ENCODE results near the gene PIK3CG. TPM values are rescaled to one million over a fixed set of nuclear protein-coding genes. Genes with fewer than 3 reads are reported as not detected.

PIK3CG gene
- total RNA-seq, 2 donors from 2014 or later = 8.0 to 8.5 TPM

GRCh38 chr7:106839511-106839910, 25.6 kb upstream of the PIK3CG start:
- Histone ChIP-seq H3K9me3 (no peaks in the 10 kb centered on the region), H3K36me3 (no peaks in the 10 kb centered on the region), H3K4me3 (no peak overlapping the region), H3K4me1 (ENCODE audit: control insufficient read depth in 1 of 2, low read depth in 2 of 2) (no peaks in the 10 kb centered on the region), H3K27ac (no peak overlapping the region), H3K27me3 (replicated peaks; ENCODE audit: insufficient read depth) (no peaks in the 10 kb centered on the region)
- no peak for DNase-seq (ENCODE audit: low spot score)
- no peak for ATAC-seq (ENCODE audit: insufficient number of reproducible peaks, low FRiP score, low read depth)
- no peak for TF ChIP-seq CTCF (IDR thresholded peaks at IDR 0.05)

- Histone ChIP-seq H3K36me3 (no peaks in the 10 kb centered on the region), H3K4me3 (no peak overlapping the region), H3K27ac (no peak overlapping the region), H3K27me3 (replicated peaks; ENCODE audit: insufficient read depth) (no peaks in the 10 kb centered on the region), H3K9me3 (no peaks in the 10 kb centered on the region), H3K4me1 (ENCODE audit: control insufficient read depth in 1 of 2, low read depth in 2 of 2) (no peaks in the 10 kb centered on the region)
- DNase-seq (ENCODE audit: low spot score) (no peak), ATAC-seq (ENCODE audit: insufficient number of reproducible peaks, low FRiP score, low read depth) (no peak)
- TF ChIP-seq CTCF (IDR thresholded peaks at IDR 0.05) = no peak
These were observed 24.7 kb upstream of the PIK3CG start for GRCh38 chr7:106840342-106840741.

GRCh38 chr7:106841896-106842390, 23.1 kb upstream of the PIK3CG start:
- TF ChIP-seq CTCF (IDR thresholded peaks at IDR 0.05) = no peak
- H3K4me1 ChIP-seq (ENCODE audit: control insufficient read depth in 1 of 2, low read depth in 2 of 2) = no peaks in the 10 kb centered on the region
- H3K9me3 ChIP-seq = no peaks in the 10 kb centered on the region
- no peak for ATAC-seq (ENCODE audit: insufficient number of reproducible peaks, low FRiP score, low read depth)
- no peaks in the 10 kb centered on the region for H3K36me3 ChIP-seq
- no peak overlapping the region for H3K4me3 ChIP-seq
- no peaks in the 10 kb centered on the region for H3K27me3 ChIP-seq (replicated peaks; ENCODE audit: insufficient read depth)
- H3K27ac ChIP-seq = no peak overlapping the region
- DNase-seq (ENCODE audit: low spot score) = no peak

- Histone ChIP-seq H3K9me3 (no peaks in the 10 kb centered on the region), H3K4me3 (no peak overlapping the region), H3K27ac (no peak overlapping the region), H3K36me3 (no peaks in the 10 kb centered on the region), H3K27me3 (replicated peaks; ENCODE audit: insufficient read depth) (no peaks in the 10 kb centered on the region), H3K4me1 (ENCODE audit: control insufficient read depth in 1 of 2, low read depth in 2 of 2) (no peaks in the 10 kb centered on the region)
- ATAC-seq (ENCODE audit: insufficient number of reproducible peaks, low FRiP score, low read depth) (no peak), DNase-seq (ENCODE audit: low spot score) (no peak)
- TF ChIP-seq CTCF (IDR thresholded peaks at IDR 0.05) = no peak
These were observed 20.6 kb upstream of the PIK3CG start for GRCh38 chr7:106844279-106844997.

- no peaks in the 10 kb centered on the region for H3K27me3 ChIP-seq (replicated peaks; ENCODE audit: insufficient read depth)
- ATAC-seq (ENCODE audit: insufficient number of reproducible peaks, low FRiP score, low read depth) = no peak
- no peak for TF ChIP-seq CTCF (IDR thresholded peaks at IDR 0.05)
These were observed 17.0 kb upstream of the PIK3CG start for GRCh38 chr7:106848049-106848448.

More at GRCh38 chr7:106848049-106848448, 17.0 kb upstream of the PIK3CG start:
- DNase-seq (ENCODE audit: low spot score) = no peak
- H3K36me3 ChIP-seq = no peaks in the 10 kb centered on the region
- H3K27ac ChIP-seq = no peak overlapping the region
- no peaks in the 10 kb centered on the region for H3K4me1 ChIP-seq (ENCODE audit: control insufficient read depth in 1 of 2, low read depth in 2 of 2)
- H3K4me3 ChIP-seq = no peak overlapping the region
- no peaks in the 10 kb centered on the region for H3K9me3 ChIP-seq
